ENCODE results near the gene RPS19.

RPS19 gene

DNA sequence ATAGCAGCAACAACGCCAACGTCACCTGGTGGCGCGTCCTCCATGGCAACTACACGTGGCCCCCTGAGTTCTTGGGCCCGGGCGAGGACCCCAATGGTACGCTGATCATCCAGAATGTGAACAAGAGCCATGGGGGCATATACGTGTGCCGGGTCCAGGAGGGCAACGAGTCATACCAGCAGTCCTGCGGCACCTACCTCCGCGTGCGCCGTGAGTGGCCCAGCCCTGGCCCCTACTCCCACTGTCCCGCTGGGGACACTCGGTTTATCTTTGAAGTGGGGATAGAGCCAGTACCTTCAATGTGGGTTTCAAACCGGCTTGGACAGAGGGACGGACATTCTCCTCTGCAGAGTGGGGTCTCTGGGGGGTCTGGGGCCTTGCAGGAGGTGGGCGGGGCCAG lies 19.0 kb downstream of the RPS19 start:
- H3K4me3 ChIP-seq: no peak overlapping the region
- DNase-seq (ENCODE audit: low spot score): no peak
- no peak overlapping the region for H3K27ac ChIP-seq
- TF ChIP-seq, protein P1, sequence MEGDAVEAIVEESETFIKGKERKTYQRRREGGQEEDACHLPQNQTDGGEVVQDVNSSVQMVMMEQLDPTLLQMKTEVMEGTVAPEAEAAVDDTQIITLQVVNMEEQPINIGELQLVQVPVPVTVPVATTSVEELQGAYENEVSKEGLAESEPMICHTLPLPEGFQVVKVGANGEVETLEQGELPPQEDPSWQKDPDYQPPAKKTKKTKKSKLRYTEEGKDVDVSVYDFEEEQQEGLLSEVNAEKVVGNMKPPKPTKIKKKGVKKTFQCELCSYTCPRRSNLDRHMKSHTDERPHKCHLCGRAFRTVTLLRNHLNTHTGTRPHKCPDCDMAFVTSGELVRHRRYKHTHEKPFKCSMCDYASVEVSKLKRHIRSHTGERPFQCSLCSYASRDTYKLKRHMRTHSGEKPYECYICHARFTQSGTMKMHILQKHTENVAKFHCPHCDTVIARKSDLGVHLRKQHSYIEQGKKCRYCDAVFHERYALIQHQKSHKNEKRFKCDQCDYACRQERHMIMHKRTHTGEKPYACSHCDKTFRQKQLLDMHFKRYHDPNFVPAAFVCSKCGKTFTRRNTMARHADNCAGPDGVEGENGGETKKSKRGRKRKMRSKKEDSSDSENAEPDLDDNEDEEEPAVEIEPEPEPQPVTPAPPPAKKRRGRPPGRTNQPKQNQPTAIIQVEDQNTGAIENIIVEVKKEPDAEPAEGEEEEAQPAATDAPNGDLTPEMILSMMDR (IDR thresholded peaks at IDR 0.05): no peak

DNA sequence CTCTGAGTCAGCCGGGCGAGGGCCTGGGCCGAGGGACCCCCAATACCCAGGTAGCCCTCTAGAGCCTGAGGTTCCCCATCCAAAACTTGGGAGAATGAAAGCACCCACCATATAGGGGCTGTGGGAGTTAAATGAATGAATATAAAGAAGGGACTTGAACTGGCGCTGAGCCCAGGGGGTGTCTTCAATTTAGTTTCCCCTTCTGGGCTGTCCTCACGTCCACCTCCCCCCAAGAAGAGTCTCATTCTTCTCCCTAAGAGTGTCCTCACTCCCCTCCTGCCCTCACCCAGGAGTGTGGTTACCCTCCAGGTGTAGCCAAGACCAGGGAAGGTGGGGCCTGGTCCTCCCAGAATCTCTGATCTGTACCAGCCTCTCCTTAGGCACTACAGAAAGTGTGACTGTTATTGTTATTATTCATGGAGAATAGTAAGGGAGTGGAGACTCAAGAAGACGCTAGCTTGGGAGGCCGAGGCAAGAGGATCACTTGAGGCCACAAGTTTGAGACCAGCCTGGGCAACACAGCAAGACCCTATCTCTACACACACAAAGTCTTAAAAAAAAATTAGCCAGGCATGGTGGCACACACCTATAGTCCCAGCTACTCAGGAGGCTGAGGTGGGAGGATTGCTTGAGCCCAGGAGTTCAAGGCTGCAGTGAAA lies 19.7 kb downstream of the RPS19 start:
- DNase-seq (ENCODE audit: low spot score): no peak
- TF ChIP-seq, protein P1 (IDR thresholded peaks at IDR 0.05): no peak
- Histone ChIP-seq H3K27ac (no peak overlapping the region), H3K4me3 (no peak overlapping the region)

DNA sequence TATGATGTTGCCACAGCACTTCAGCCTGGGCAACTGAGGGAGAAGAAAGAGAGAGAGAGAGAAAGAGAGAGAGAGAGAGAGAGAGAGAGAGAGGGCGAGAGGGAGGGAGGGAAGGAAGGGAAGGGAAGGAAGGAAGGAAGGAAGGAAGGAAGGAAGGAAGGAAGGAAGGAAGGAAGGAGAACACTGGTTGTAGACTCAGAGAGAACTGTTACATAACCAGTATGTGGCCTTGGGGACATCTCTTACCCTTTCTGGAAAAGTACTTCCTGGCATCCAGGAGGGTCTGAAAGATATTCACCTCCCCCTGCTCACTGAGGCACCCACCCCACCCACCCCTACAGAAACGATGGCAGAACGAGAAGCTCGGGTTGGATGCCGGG lies 20.3 kb downstream of the RPS19 start:
- Histone ChIP-seq H3K27ac (no peak overlapping the region), H3K4me3 (no peak overlapping the region)
- DNase-seq (ENCODE audit: low spot score): no peak
- TF ChIP-seq, protein P1 (IDR thresholded peaks at IDR 0.05): no peak

DNA sequence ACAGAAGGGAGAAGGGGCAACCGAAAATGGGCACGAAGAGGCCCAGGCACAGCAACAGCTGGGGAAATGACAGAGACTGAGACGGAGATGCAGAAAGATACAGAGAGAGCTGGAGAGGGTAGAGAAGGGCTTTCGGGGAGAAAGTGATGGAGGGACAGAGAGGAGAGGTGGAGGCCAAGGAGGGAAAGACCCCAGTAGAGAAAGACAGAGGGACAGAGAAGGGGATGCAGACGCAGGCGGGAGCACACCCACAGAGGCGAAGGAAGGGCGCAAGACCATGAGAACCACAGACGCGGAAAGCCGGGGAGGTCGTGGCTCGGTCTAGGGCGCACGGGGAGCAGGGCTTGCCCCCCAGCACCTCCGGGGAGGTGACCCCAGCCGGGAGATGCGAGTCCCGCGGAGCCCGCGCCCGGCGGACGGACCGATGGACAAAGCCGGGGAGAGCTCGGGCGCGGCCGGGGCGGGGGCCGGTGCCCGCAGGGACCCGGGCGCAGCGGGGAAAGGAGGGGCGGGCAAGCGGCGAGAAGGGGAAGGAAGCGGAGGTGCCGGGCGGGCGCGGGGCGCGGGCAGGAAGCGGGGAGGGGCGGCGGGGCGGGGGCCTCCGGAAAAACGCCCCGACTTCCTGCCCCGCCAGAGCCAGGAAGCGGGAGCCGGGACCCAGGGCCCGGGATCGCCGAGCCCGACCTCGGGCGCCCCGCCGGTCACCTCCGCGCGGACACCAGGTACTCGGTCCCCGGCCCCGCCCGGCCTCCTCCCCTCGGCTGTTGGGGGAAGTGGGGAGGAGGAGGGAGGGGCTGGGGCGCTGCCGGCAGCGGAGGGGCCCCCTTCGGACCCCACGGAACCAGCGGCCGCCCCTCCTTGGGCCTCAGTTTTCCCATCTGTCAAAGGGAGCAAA lies 22.8 kb downstream of the RPS19 start, which contains the start of gene ARHGEF1:
Gene ARHGEF1 (plus strand): TSS at position 617 of the 895 bp plus-strand sequence. CDS start 4,899 bp downstream, outside the sequence.
- TF ChIP-seq, protein P1 (IDR thresholded peaks at IDR 0.05): no peak

DNA sequence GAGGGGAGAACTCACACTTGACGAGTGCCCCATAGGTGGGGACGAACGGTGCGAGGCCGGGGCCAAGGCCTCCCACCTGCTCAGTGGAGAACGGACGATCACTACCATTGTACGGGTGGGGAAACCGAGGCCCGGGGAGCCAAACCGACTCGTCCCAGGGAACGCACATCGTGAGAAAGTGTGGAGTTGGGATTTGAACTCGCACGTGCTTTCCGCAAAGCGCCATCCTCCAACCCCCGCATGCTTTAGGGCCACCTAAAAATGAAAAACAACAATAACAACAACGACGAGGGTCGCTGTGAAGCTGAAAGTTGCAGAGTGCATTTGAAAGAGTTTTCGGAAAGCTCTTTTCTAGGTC lies 23.4 kb downstream of the RPS19 start:
- DNase-seq (ENCODE audit: low spot score): no peak
- Histone ChIP-seq H3K4me3 (peak overlapping the region; percentile 82), H3K27ac (peak overlapping the region; percentile 63 to 83)
- TF ChIP-seq, protein P1 (IDR thresholded peaks at IDR 0.05): no peak

More for the DNA sequence above, 22.8 kb downstream of the RPS19 start, which contains the start of gene ARHGEF1:
- peak within 1 kb of the TSS; percentile 82 for H3K4me3 ChIP-seq
- H3K27ac ChIP-seq: peak within 1 kb of the TSS; percentile 63 to 83
- no peak for DNase-seq (ENCODE audit: low spot score)

DNA sequence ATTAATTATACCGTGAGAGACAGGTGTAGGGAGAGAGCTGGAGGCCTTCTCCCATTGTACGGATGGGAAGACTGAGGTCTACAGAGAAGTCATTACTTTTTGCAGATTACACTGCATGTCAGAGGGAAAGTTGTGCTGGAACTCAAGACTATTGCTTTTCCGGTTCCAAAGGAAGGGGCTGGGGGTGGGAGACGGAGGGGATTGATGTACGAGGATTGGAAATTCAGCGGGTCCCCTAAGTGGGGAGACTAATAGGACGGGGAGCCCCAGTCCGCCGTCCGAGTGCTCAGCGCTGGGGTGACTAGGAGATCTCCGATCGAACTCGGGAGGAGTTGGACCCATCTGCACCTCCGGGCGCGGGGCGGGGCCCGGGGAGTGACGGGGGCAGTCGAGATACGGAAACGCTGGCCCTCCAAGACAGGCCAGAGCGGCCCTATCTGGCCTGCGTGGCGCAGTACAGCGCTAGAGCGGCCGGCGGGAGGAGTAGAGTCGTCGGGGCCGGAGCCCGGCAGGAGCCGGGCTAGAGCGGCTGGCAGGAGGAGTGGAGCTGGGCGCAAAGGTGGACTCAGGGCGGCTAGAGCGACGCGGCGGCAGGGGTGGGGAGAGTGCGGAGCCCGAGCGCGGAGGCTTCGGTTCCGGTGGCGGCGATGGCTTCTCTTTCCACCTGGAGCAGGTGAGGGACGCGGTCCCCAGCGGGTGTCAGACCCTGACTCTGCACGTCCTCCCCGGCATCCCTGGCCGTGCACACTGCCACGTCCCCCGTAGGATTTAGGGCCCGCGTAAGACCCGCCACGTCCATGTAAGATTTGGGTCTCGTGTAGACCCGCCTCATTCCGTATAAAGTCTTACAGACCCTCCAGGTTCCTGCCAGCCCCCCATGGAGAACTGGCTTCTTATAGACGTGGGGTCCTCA lies 24.0 kb downstream of the RPS19 start:
- DNase-seq (ENCODE audit: low spot score): peak; percentile 95
- H3K27ac ChIP-seq: peak overlapping the region in 1 of 2 donors; percentile 83

More for the DNA sequence above, 24.0 kb downstream of the RPS19 start:
- peak overlapping the region; percentile 82 for H3K4me3 ChIP-seq
- TF ChIP-seq, protein P1 (IDR thresholded peaks at IDR 0.05): no peak
